ENCODE measurements around the gene PIGV.

GRCh38 chr1:26740952-26741351 lies 46.8 kb upstream of the PIGV start:
- no peak for TF ChIP-seq CTCF (IDR thresholded peaks at IDR 0.05; ENCODE audit: low read depth, low read length)
- TF ChIP-seq EZH2phosphoT487 (IDR thresholded peaks at IDR 0.05; ENCODE audit: low read depth), result no peak

Data from OCI-LY3 (cell line).